ENCODE measurements around the gene DUSP1. TPM values are rescaled to one million over a fixed set of nuclear protein-coding genes. Genes with fewer than 3 reads are reported as not detected.
A peak's percentile ranks its signal among the peaks of the same experiment; 100 is the strongest.

The DUSP1 gene
- total and polyA plus RNA-seq, 2 of the 13 experiments (the other 11 are each of a cell fraction or from before 2014, with no cell fraction given): 27.1 to 55.5 TPM

- TF ChIP-seq ARID5B (CRISPR knock-in tag; IDR thresholded peaks at IDR 0.05) (peak; percentile 73), MIXL1 (CRISPR knock-in tag; IDR thresholded peaks at IDR 0.05) (peak; percentile 68; the same call in 1 of the 2 replicates), MED1 (CRISPR knock-in tag; IDR thresholded peaks at IDR 0.05) (peak; percentile 72), PLRG1 (conservative IDR thresholded peaks at IDR 0.05) (no peak), SOX13 (IDR thresholded peaks at IDR 0.05) (no peak), SOX13 (CRISPR knock-in tag; conservative IDR thresholded peaks at IDR 0.05 in 1 of 2, IDR thresholded peaks at IDR 0.05 in 1 of 2) (0 out of 4 replicates have a peak, but pooled peaks of 1 of the 2 experiments have one; percentile 29), GFI1 (CRISPR knock-in tag; IDR thresholded peaks at IDR 0.05; ENCODE audit: borderline replicate concordance) (peak; percentile 23; the same call in 1 of the 2 replicates), ZNF484 (CRISPR knock-in tag; IDR thresholded peaks at IDR 0.05; ENCODE audit: borderline replicate concordance, low read depth) (no peak), ZNF83 (CRISPR knock-in tag; IDR thresholded peaks at IDR 0.05; ENCODE audit: borderline replicate concordance) (no peak), MXD4 (CRISPR knock-in tag; IDR thresholded peaks at IDR 0.05) (no peak), ZBTB20 (CRISPR knock-in tag; IDR thresholded peaks at IDR 0.05; ENCODE audit: borderline replicate concordance, low read depth) (peak; percentile 80; the same call in 1 of the 2 replicates), MIER3 (CRISPR knock-in tag; IDR thresholded peaks at IDR 0.05; ENCODE audit: borderline replicate concordance) (0 out of 2 replicates have a peak, but pooled peaks have one; percentile 46), SRSF1 (optimal IDR thresholded peaks at IDR 0.05; ENCODE audit: low read depth, low read length) (no peak), POGK (CRISPR knock-in tag; conservative IDR thresholded peaks at IDR 0.05) (no peak), ZNF710 (CRISPR knock-in tag; IDR thresholded peaks at IDR 0.05; ENCODE audit: borderline replicate concordance) (peak; percentile 24; the same call in 1 of the 2 replicates), HNF4G (IDR thresholded peaks at IDR 0.05; ENCODE audit: borderline replicate concordance, low read depth, low read length) (0 out of 2 replicates have a peak, but pooled peaks have one; percentile 6), HNF4G (CRISPR knock-in tag; IDR thresholded peaks at IDR 0.05; ENCODE audit: borderline replicate concordance, low read depth) (no peak), JUND (CRISPR knock-in tag; IDR thresholded peaks at IDR 0.05) (0 out of 2 replicates have a peak, but pooled peaks have one; percentile 19), DBP (CRISPR knock-in tag; IDR thresholded peaks at IDR 0.05; ENCODE audit: not compliant biosample characterization) (no peak), IKZF5 (CRISPR knock-in tag; IDR thresholded peaks at IDR 0.05) (0 out of 2 replicates have a peak, but pooled peaks have one; percentile 50)
Measured at GRCh38 chr5:172797771-172798191, 26.8 kb upstream of the DUSP1 start (continued).
